ENCODE data around the gene GIGYF2. TPM values are rescaled to one million over a fixed set of nuclear protein-coding genes. Genes with fewer than 3 reads are reported as not detected.

The GIGYF2 gene
- total and polyA plus RNA-seq, 2 of the 13 experiments (the other 11 are each of a cell fraction or from before 2014, with no cell fraction given): 44.9 to 73.5 TPM

- peak; percentile 83 for TF ChIP-seq RERE (CRISPR knock-in tag; IDR thresholded peaks at IDR 0.05; ENCODE audit: low read depth)
- TF ChIP-seq ZNF367 (CRISPR knock-in tag; IDR thresholded peaks at IDR 0.05; ENCODE audit: borderline replicate concordance): no peak
- TF ChIP-seq ZNF710 (CRISPR knock-in tag; IDR thresholded peaks at IDR 0.05; ENCODE audit: borderline replicate concordance): peak; percentile 99
- no peak for TF ChIP-seq SNAPC4 (CRISPR knock-in tag; IDR thresholded peaks at IDR 0.05)
- peak; percentile 79; the same call in 1 of the 2 replicates for TF ChIP-seq ZNF431 (CRISPR knock-in tag; IDR thresholded peaks at IDR 0.05; ENCODE audit: borderline replicate concordance, low read depth)
- no peak for TF ChIP-seq HNRNPLL (IDR thresholded peaks at IDR 0.05; ENCODE audit: low read depth, low read length, poor library complexity, severe bottlenecking)
- TF ChIP-seq NR2F6 (IDR thresholded peaks at IDR 0.05): peak; percentile 50; the same call in 1 of the 2 replicates
- TF ChIP-seq NR2F6 (CRISPR knock-in tag; IDR thresholded peaks at IDR 0.05): peak; percentile 84
- no peak for TF ChIP-seq SRSF1 (optimal IDR thresholded peaks at IDR 0.05; ENCODE audit: low read depth, low read length)
- no peak for TF ChIP-seq RAD51 (IDR thresholded peaks at IDR 0.05; ENCODE audit: borderline replicate concordance)
- TF ChIP-seq MTF1 (CRISPR knock-in tag; IDR thresholded peaks at IDR 0.05): no peak
- TF ChIP-seq RFX1 (IDR thresholded peaks at IDR 0.05): no peak
- TF ChIP-seq ZNF761 (CRISPR knock-in tag; conservative IDR thresholded peaks at IDR 0.05): no peak; the same call in 1 of the 2 replicates
- peak; percentile 100 for TF ChIP-seq CEBPB (IDR thresholded peaks at IDR 0.05; ENCODE audit: borderline replicate concordance, low read depth, low read length)
- TF ChIP-seq AGO2 (optimal IDR thresholded peaks at IDR 0.05; ENCODE audit: low read depth, low read length): no peak
- no peak for TF ChIP-seq GPBP1L1 (CRISPR knock-in tag; IDR thresholded peaks at IDR 0.05)
- no peak; the same call in 1 of the 2 replicates for TF ChIP-seq KDM5A (IDR thresholded peaks at IDR 0.05; ENCODE audit: borderline replicate concordance, low read length)
These were observed 160.0 kb downstream of the GIGYF2 start (continued) for GRCh38 chr2:232857158-232857563.
